IPS DF 19.7 (cell line): ENCODE measurements around the gene PAK2.
"Not testable (repeated sequence)": the region's sequence is repeated elsewhere in the genome, so short reads cannot be mapped to it uniquely, and the experiment has no call there.

Experiments
- DNase-seq: peaks from one replicate; pipeline ENCODE4 v3.0.0-alpha.2; 2013; ENCODE audit warnings: low read depth, low spot score

PAK2 gene

DNA sequence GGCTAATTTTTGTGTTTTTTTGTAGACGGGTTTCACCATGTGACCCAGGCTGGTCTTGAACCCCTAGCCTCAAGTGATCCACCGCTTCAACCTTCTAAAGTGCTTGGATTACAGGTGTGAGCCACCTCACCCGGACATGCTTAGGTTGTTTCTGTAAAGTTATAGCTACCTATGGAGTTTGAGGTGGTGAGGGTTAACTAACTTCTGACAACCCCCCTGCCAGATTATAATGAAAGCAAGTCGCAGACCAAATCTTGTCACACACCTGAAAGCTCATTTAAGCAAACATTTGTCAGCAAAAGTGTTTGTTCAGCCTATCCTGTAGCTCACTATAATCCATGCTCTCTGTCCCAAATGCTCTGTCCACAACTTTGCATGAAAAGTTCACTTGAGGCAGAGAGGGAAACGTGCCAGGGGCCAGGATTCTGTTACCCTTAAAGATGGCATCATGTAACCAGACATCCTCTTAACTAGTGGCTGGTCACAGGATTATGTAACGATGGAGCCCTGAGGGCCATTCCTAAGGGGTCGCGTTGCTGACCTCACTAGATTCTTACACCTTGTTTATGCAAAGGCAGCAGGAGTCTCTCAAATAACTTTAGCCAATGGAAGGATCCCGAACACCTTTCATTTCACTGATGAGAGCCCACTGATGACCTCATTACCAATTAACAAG is 103.9 kb downstream of the PAK2 start:
- DNase-seq: no peak

DNA sequence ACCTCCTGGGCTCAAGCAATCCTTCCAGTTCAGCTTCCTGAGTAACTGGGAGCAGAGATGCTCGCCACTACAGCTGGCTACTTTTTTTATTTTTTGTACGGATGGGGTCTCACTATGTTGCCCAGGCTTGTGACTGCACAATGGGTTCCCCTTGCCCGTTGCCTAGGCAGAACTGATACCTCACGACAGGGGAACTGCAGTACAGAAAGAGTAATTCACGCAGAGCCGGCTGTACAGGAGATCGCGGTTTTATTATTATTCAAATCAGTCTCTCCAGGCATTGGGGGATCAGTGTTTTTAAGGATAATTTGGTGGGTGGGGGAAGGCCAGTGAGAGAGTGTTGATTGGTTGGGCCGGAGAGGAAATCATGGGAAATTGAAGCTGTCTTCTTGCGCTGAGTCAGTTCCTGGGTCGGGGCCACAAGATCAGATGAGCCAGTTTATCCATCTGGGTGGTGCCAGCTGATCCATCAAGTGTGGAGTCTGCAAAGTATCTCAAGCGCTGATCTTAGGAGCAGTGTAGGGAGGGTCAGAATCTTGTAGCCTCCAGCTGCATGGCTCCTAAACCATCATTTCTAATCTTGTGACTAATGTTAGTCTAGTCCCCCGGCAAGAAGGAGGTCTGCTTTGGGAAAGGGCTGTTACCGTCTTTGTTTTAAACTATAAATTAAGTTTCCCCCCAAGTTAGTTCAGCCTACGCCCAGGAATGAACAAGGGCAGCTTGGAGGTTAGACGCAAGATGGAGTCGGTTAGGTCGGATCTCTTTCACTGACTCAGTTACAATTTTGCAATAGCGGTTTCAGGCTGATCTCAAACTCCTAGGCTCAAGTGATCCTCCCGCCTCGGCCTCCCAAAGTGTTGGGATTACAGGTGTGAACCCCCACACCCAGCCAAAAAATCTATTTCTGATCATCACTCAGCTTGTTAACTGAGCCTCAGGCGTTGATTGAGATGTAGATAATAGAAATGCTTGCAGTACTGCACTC is 104.9 kb downstream of the PAK2 start:
- not testable (repeated sequence) for DNase-seq

DNA sequence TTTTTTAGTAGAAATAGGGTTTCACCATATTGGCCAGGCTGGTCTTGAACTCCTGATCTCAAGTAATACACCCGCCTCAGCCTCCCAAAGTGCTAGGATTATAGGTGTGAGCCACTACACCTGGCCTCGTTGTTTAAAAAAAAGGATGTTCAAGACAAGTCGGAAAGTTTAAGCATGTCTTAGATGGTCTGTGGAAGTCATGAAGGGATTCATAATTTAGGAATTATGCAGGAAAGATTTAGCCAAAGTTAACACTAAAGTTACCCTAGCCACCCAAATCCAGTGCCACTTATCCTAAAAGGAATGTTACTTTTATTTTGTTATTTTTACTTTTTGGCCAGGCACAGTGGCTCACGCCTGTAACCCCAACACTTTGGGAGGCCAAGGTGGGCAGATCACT is 108.7 kb downstream of the PAK2 start:
- DNase-seq: not testable (repeated sequence)

DNA sequence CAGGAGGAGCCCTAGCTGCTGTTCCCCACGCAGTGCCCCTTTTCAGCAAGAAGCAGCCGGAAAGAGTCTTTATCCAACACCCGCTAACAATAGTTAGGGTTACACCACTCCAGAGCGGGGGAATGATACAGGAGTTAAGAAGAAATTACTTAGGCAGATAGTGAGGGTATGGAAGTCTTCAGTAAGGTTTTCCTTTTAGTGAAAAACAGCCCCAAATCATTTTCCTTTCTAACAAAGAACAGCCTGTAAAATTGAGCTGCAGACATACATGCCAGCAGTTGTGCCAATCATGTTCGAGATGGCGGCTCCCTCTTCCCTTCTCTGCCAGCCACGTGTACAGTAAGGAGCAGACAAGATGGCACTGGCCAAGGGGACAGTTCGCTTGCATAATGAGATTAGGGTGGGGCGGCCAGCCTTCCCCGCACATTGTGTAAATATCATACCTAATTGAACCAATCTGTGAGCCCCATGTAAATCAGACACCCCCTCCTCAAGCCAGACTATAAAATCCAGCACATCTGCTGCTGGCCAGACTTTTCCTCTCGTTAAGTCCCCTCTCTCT is 109.6 kb downstream of the PAK2 start:
- DNase-seq: no peak

DNA sequence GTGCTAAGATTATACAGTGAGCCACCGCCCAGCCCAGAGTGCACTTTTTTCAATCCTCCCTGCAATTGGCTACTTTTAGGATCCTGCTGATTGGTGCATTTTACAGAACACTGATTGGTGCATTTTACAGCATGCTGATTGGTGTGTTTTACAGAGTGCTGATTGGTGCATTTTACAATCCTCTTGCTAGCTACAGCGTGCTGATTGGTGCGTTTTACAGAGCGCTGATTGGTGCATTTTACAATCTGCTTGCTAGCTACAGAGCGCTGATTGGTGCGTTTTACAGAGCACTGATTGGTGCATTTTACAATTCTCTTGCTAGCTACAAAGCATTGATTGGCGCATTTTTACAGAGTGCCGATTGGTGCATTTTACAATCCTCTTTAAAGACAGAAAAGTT is 123.3 kb downstream of the PAK2 start:
- DNase-seq: not testable (repeated sequence)

DNA sequence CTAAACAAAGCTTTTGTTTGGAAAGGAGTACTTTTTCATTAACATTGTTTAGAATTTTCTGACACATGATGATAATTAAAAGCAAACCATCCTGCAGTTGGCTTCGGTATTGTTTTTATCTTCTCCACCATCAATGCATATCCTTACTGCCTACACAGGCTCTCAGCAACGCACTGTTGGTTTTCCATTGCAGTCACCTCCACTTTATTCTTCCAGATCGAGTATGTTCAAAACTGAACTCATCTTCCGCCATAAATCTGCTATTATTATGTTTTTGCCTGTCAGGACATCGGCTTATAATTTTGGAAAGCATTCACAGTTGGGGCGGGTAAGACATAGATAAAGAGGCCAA is 127.5 kb downstream of the PAK2 start:
- no peak for DNase-seq

DNA sequence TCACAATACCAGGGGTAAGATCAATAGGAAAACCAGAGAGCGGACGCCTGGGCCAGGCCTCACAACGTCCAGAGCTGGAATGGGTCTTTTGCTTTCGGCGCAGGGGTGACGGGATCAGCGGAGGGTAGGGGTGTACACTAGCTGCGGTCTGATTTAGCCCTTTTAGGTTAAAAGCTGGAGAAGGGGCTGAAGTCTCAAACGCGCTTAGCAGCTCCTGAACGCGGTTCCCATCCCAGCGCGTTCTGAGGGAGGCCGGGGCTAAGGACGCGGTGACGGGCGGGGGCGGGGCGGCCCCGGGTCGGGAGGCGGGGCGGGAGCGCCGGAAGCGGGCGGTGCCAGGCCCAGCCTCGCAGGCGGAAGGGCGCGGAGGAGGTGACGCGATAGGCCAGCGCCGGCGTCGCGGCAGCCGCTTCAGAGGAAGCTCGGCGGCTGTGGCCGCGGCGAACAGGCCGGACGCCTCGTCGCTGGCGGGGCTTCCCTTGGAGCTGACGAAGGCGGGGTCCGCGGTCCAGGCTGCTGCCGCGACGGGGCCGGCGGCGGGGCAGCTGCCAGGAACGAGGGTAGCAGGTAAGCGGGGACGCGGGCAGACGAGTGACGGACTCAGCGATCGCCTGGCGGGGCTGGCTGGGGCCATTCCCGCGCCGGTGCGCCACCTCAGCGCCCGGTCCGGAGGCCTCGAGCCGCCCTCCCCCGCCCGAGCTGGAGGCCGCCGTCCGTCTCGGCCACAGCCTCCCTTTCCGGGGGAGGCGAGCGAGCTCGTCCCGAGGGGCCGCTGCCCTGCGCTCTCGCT is 128.0 kb downstream of the PAK2 start, which contains the start of gene SENP5:
TSS of gene SENP5 (plus strand) at position 414 of the 790 bp plus-strand sequence. CDS start 17,262 bp downstream, outside the sequence.
- peak; percentile 42 for DNase-seq

DNA sequence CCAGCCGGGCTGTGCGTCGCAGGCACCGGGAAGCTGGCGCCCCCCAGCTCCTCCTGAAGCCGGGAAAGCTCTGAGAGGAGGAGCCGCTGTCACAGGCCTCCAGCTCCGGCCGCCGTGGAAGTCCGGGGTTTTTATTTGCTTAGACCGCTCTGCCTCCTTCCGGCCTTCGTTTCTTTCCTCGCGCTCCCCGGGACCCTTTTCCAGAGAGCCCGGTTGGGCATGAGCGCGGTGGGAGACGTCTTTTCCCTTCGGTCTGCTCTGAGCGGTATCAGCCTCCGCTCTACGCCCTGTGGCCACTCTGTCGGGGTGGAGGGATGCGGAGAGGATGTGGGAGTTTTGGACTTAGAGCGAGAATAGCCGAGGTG is 128.6 kb downstream of the PAK2 start:
- no peak for DNase-seq

DNA sequence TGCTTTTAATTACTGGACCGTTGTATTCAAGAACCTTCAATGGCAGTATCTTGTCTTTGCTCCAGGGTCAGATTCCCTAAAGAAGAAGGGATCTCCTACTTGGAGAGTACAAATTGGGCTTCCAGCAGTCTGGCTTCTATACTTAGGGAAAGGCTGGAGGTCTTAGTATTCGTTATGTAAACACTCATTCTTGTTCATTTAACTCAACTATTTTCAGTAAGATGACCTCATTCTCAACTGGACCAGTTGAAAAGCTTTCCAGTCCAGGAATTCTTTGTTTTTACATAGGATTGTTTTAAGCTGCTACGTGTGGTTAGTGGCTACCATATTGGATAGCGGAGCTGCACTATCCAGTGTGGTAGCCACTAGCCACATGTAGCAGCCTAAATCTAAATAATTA is 132.7 kb downstream of the PAK2 start:
- no peak for DNase-seq

DNA sequence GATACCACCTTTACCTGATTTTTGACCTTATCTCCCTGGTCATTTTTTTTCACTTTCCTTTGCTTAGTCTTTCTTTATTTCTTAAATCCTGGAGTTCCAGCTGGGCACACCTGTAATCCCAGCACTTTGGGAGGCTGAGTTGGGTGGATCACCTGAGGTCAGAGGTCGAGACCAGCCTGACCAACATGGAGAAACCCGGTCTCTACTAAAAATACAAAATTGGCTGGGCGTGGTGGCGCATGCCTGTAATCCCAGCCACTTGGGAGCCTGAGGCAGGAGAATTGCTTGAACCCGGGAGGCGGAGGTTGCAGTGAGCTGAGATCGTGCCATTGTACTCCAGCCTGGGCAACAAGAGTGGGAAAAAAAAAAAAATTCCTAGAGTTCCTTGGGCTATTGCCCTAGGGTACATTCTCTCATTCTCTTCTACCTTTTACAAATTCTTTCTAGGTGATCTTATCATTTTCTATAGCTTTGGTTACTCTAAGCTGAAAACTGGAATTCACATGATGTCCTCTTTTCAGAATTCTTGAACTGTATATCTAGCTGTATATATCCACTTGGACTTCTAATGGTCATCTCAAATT is 134.9 kb downstream of the PAK2 start:
- not testable (repeated sequence) for DNase-seq

DNA sequence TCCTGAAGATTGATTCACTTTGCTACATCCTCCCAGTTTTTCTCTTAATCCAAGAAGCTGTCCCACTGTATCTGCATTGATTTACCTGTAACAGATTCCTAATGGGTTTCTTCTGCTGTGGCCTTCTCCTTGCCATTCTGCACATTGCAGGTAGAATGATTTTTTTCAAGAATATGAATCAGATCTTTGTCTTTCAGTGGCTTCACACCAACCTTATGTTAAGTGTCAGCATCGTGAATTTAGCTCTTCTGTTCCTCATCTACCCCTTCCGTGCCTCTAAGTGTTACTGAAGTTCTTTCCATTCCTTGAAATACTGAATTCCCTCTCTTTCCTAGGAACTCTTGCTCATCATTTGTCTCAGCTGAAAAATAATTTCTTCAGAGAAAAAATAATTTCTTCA is 135.6 kb downstream of the PAK2 start:
- no peak for DNase-seq
